MCF 10A (cell line): ENCODE measurements around the gene RPS21. TPM values are rescaled to one million over a fixed set of nuclear protein-coding genes. Genes with fewer than 3 reads are reported as not detected.
"Not testable (repeated sequence)": the region's sequence is repeated elsewhere in the genome, so short reads cannot be mapped to it uniquely, and the experiment has no call there.

Source experiments
- BruUV-seq: library from RNA; stranded (reverse); fragments of 400-500 nt; replicated peaks from 2 replicates; lab custom pipeline; 2021; lab: Mats Ljungman, UMichigan
- CTCF ChIA-PET: fragments of 300-600 bp; sonication (Branson Sonifier 250); formaldehyde crosslinking; extraction: SDS; loops from one replicate; lab custom pipeline; 2021; ENCODE audit warnings: antibody characterized with exemption, inconsistent platforms; lab: Yijun Ruan, JAX
- POLR2A ChIA-PET: fragments of 300-600, 350-650 bp; sonication (Branson Sonifier 250); formaldehyde crosslinking; extraction: SDS; loops from one replicate; lab custom pipeline; 2020; ENCODE audit warnings: antibody characterized with exemption, inconsistent platforms; lab: Yijun Ruan, JAX
- DNase-seq: peaks from one replicate; pipeline ENCODE4 v3.0.0-alpha.2; 2018; ENCODE audit not compliant: unreplicated experiment
- H3K27ac Mint-ChIP-seq: one replicate; pipeline ENCODE4 v1.8.0; 2022; ENCODE audit warnings: mild to moderate bottlenecking, low read depth, mixed read lengths; ENCODE audit not compliant: unreplicated experiment
- H3K27me3 Mint-ChIP-seq: one replicate; pipeline ENCODE4 v1.8.0; 2022; ENCODE audit warnings: mixed read lengths; ENCODE audit not compliant: insufficient read depth, unreplicated experiment
- H3K36me3 Mint-ChIP-seq: one replicate; pipeline ENCODE4 v1.8.0; 2022; ENCODE audit warnings: mild to moderate bottlenecking, moderate library complexity, mixed read lengths; ENCODE audit not compliant: insufficient read depth, unreplicated experiment
- H3K4me1 Mint-ChIP-seq: one replicate; pipeline ENCODE4 v1.8.0; 2022; ENCODE audit warnings: mixed read lengths; ENCODE audit not compliant: insufficient read depth, unreplicated experiment
- H3K4me3 Mint-ChIP-seq: one replicate; pipeline ENCODE4 v1.8.0; 2022; ENCODE audit warnings: mild to moderate bottlenecking, moderate library complexity, mixed read lengths; ENCODE audit not compliant: unreplicated experiment
- H3K9me3 Mint-ChIP-seq: one replicate; pipeline ENCODE4 v1.8.0; 2022; ENCODE audit warnings: mixed read lengths; ENCODE audit not compliant: unreplicated experiment
- intact Hi-C: fragments of 100-400 bp; cut with micrococcal nuclease; formaldehyde crosslinking; loops from 2 replicates; pipeline ENCODE4 v1.14.1; 2022
- total RNA-seq: library from RNA; stranded (reverse); gene quantifications from 2 replicates; pipeline ENCODE4 v1.2.3, GENCODE V29; 2022
- TF ChIP-seq, protein P1 (sequence below): fragments of 200-600 bp; IDR thresholded peaks from one replicate; pipeline ENCODE4 v1.8.0; 2022; ENCODE audit warnings: antibody characterized with exemption, mild to moderate bottlenecking; ENCODE audit not compliant: unreplicated experiment

RPS21 gene
- total RNA-seq, 1 experiment from 2014 or later, result 2,055 TPM

DNA sequence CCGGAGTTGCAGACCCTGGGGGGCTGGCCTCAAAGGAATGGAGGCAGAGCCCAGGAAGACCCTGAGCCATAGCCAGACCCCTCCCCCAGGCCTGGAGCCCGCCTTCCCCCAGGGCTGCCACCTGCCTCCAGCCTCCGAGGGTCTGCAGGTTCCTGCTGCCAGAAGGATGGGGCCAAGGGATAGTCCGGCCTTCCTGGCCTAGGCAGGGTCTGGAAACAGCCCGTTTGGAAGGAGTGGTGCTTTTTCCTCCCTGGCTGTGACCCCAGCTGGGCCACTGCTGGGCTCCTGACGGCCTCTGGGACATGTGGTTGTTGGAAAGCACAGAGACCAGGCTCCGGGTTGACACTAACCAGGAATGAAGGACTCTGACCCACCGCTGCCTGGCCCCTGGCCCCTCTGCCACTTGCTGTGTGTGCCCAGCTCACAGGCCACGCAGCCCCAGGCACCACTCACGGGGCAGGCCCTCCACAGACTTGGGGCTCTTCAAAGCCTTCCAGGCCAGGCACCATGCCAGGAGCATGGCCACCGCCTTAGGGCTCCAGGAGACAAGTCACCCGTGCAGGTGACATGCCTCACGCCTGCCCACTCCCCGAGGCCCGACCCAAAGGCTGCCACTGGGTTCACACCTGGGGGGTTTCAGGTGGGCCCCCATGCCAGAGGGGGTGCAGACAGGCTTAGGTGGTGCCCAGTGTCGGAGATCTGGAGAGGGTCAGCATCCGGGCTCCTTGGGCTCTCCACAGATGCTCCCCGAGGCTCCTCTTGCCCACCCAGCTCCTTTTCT, 15.9 kb upstream of the RPS21 start:
- CTCF ChIA-PET, result interaction anchor here (0.7 to 6.6 kb wide), 9 partner anchors 9 to 65 kb away, joined by 3 to 52 read pairs (median 4); partner anchors contain the start of gene RPS21
- no peak overlapping the region for H3K4me3 Mint-ChIP-seq
- no TSS peak for BruUV-seq

DNA sequence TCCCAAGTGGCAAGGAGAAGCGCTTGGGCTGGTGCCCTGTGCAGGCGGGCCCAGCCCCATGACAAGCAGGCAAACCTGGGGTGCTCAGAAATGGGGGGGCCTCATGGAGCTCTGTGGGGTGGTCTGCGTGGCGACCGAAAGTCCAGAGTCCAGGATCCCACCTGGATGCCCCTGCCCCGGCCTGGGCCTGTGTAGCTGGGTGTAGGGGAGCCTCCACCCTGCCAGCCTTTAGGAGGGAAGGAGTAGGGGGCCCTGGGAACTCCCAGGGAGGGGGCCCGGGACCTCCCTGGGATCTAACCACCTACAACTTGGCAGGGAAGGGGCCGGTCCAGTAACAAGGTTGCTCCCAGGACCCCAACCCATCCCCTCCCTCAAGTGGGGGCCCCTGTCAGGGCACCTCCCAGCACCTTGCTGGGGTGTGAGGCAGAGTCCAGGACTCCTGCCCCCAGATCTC, 15.3 kb upstream of the RPS21 start:
- no TSS peak for BruUV-seq
- no peak overlapping the region for H3K4me3 Mint-ChIP-seq
- intact Hi-C loops, result no loop called here
- no peaks in the 10 kb centered on the region for H3K27me3 Mint-ChIP-seq
- TF ChIP-seq, protein P1, sequence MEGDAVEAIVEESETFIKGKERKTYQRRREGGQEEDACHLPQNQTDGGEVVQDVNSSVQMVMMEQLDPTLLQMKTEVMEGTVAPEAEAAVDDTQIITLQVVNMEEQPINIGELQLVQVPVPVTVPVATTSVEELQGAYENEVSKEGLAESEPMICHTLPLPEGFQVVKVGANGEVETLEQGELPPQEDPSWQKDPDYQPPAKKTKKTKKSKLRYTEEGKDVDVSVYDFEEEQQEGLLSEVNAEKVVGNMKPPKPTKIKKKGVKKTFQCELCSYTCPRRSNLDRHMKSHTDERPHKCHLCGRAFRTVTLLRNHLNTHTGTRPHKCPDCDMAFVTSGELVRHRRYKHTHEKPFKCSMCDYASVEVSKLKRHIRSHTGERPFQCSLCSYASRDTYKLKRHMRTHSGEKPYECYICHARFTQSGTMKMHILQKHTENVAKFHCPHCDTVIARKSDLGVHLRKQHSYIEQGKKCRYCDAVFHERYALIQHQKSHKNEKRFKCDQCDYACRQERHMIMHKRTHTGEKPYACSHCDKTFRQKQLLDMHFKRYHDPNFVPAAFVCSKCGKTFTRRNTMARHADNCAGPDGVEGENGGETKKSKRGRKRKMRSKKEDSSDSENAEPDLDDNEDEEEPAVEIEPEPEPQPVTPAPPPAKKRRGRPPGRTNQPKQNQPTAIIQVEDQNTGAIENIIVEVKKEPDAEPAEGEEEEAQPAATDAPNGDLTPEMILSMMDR, result no peak
- DNase-seq, result no peak
- ChIA-PET POLR2A (interaction anchor here (0.9 to 12.9 kb wide), 6 partner anchors 7 to 423 kb away, joined by 3 to 347 read pairs (median 144); partner anchors contain the start of gene RPS21), CTCF (interaction anchor here (0.6 to 1.6 kb wide), 3 partner anchors 11 to 420 kb away, joined by 3 to 15 read pairs (median 4); no protein-coding TSS in a partner anchor)
- peaks cover 25% of the 10 kb centered on the region for H3K4me1 Mint-ChIP-seq
- peaks cover 7% of the 10 kb centered on the region for H3K36me3 Mint-ChIP-seq
- no peaks in the 10 kb centered on the region for H3K9me3 Mint-ChIP-seq
- H3K27ac Mint-ChIP-seq, result no peak overlapping the region

More for the DNA sequence above, 15.9 kb upstream of the RPS21 start:
- no peak for DNase-seq
- H3K27me3 Mint-ChIP-seq, result no peaks in the 10 kb centered on the region
- TF ChIP-seq, protein P1, result no peak
- H3K4me1 Mint-ChIP-seq, result peaks cover 26% of the 10 kb centered on the region
- intact Hi-C loops, result no loop called here
- H3K9me3 Mint-ChIP-seq, result no peaks in the 10 kb centered on the region
- peaks cover 7% of the 10 kb centered on the region for H3K36me3 Mint-ChIP-seq
- POLR2A ChIA-PET, result interaction anchor here (0.9 to 12.9 kb wide), 7 partner anchors 7 to 423 kb away, joined by 4 to 347 read pairs (median 128); partner anchors contain the start of genes ADRM1 and RPS21
- peak overlapping the region; percentile 9 for H3K27ac Mint-ChIP-seq

DNA sequence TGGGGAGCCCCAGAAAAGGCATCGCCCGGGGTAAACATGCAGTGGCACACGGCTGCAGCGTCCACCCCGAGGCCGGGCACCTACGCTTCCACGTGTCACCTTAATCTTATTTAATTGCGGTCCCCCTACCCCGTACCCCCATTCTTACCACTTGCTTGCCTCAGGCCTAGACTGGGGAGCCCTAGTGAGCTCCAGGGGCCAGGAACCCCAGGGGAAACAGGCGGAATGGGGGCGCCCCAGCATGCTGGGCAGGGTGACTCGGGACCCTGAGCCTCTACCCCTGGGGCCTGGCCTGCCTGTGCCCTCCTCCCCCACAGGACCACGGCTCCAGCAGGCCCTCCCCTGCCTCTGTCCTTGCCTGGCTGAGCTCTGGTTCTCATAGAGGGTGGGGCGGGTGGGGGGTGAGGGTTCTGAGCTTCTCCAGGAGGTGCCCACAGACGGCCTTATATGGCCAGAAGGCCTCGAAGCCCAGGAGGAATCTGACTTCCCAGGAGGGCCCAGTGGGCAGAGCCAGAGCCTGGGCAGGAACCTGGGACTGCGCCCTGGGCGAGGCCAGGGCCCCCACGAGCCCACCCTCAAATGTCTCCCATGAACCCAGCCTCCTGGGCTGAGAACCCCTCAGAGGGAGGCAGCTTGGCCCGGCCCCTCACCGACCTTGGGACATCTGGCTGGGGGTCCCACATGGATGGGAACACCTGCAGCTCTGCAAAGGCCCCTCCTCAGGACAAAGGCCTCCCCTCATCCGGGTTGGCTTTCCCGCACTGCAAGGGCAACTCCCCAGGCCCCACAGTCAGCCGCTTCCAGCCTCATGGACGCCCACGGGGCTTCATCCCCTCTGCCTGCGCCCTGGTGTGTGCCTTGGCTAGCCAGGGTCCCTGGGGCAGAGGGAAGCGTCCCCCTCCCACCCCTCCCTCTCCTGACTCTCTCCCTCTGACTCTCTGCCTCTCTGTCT, 14.6 kb upstream of the RPS21 start:
- Mint-ChIP-seq H3K36me3 (peaks cover 7% of the 10 kb centered on the region), H3K4me3 (no peak overlapping the region), H3K9me3 (no peaks in the 10 kb centered on the region), H3K27ac (no peak overlapping the region), H3K27me3 (no peaks in the 10 kb centered on the region), H3K4me1 (peaks cover 25% of the 10 kb centered on the region)
- ChIA-PET CTCF (interaction anchor here (0.6 to 1.6 kb wide), 5 partner anchors 11 to 420 kb away, joined by 3 to 15 read pairs (median 3); no protein-coding TSS in a partner anchor), POLR2A (interaction anchor here (0.9 to 12.9 kb wide), 5 partner anchors 6 to 422 kb away, joined by 3 to 347 read pairs (median 106); no protein-coding TSS in a partner anchor)
- DNase-seq, result no peak
- BruUV-seq, result no TSS peak
- intact Hi-C loops, result no loop called here
- TF ChIP-seq, protein P1, result no peak

- not testable (repeated sequence) for DNase-seq, BruUV-seq
Observed at GRCh38 chr20:62373631-62374179, 13.2 kb upstream of the RPS21 start.

More at GRCh38 chr20:62373631-62374179, 13.2 kb upstream of the RPS21 start:
- H3K36me3 Mint-ChIP-seq, H3K27me3 Mint-ChIP-seq, H3K9me3 Mint-ChIP-seq, H3K4me3 Mint-ChIP-seq, intact Hi-C loops, H3K27ac Mint-ChIP-seq: not testable (repeated sequence)
- ChIA-PET POLR2A (interaction anchor here (0.8 to 10.4 kb wide), 4 partner anchors 7 to 34 kb away, joined by 4 to 307 read pairs (median 40); partner anchors contain the start of genes LAMA5 and RPS21), CTCF (interaction anchor here (1.3 kb wide), 1 partner anchor 9 kb away, joined by 6 read pairs; no protein-coding TSS in a partner anchor)
- H3K4me1 Mint-ChIP-seq, result peaks cover 22% of the 10 kb centered on the region
